Subcutaneous adipose tissue (tissue), 4 donors: Measurements from ENCODE around the gene TFR2. TPM values are rescaled to one million over a fixed set of nuclear protein-coding genes. Genes with fewer than 3 reads are reported as not detected.

Source experiments
- total RNA-seq, 4 donors: library from RNA; depleted of rRNA; stranded (reverse); fragments of >200 nt; gene quantifications; one replicate each; pipeline ENCODE4 v1.1.0, GENCODE V29; 2016
- TF ChIP-seq, protein P1 (sequence below): fragments of 450-650 bp; IDR thresholded peaks from one replicate; pipeline ENCODE4 v1.5.1; 2016; ENCODE audit warnings: low read depth, mild to moderate bottlenecking, control low read depth, antibody characterized with exemption, moderate library complexity

TFR2 gene
- total RNA-seq, 4 donors from 2014 or later = 0.49 to 0.94 (median 0.88) TPM; not detected in 1

DNA sequence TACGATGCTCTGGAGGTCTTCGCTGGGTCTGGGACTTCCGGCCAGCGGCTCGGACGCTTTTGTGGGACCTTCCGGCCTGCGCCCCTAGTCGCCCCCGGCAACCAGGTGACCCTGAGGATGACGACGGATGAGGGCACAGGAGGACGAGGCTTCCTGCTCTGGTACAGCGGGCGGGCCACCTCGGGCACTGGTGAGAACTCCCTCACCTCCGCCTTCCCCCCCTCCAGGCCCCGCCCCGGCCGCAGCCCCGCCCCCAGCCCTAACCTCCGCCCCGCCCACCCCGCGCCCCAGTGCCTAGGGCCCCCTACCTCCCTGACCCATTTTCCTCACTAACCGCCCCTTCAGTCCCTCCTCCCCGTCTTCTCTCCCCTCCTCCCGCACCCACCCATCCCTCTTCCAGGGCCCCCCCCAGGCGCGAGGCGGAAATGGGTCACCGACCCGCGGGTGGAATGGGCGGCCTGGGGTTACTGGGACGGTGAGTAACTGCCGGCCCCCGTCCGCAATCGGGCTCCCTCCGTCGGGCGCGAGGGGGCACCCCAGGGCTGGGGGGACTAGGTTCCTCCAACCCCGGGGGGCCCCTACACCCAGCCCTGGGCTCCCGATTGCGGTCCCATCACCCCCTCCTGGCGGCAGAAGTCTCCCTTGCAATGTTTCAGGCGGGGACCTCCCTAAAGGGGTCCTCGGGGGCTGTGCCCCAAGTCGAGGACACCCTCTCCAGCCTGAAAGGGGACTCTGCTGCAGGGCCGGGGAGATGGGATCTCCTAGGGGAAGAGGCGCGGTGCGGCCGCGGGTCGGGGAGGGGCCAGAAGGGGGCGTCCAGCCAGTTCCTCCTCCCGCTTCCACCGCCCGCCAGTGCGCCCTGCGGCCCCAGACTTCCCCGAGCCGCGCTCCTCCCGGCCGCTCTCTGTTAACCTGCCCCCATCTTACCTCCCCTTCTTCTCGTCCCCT, 37.0 kb downstream of the TFR2 start:
- TF ChIP-seq, protein P1, sequence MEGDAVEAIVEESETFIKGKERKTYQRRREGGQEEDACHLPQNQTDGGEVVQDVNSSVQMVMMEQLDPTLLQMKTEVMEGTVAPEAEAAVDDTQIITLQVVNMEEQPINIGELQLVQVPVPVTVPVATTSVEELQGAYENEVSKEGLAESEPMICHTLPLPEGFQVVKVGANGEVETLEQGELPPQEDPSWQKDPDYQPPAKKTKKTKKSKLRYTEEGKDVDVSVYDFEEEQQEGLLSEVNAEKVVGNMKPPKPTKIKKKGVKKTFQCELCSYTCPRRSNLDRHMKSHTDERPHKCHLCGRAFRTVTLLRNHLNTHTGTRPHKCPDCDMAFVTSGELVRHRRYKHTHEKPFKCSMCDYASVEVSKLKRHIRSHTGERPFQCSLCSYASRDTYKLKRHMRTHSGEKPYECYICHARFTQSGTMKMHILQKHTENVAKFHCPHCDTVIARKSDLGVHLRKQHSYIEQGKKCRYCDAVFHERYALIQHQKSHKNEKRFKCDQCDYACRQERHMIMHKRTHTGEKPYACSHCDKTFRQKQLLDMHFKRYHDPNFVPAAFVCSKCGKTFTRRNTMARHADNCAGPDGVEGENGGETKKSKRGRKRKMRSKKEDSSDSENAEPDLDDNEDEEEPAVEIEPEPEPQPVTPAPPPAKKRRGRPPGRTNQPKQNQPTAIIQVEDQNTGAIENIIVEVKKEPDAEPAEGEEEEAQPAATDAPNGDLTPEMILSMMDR = no peak

DNA sequence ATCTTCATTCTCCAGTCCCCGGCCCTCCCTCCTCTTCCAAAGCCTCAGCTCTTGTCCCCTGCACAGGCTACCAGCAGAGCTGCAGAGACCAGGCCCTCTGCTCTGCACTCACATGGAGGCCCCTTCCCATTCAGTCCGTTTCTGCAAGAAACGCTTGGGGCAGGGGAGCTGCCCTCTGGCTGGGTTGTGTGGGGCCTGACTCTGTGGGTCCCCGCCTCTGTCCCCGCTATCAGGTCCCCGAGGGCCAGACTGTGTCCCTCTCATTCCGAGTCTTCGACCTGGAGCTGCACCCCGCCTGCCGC, 37.7 kb downstream of the TFR2 start:
- TF ChIP-seq, protein P1 = no peak

DNA sequence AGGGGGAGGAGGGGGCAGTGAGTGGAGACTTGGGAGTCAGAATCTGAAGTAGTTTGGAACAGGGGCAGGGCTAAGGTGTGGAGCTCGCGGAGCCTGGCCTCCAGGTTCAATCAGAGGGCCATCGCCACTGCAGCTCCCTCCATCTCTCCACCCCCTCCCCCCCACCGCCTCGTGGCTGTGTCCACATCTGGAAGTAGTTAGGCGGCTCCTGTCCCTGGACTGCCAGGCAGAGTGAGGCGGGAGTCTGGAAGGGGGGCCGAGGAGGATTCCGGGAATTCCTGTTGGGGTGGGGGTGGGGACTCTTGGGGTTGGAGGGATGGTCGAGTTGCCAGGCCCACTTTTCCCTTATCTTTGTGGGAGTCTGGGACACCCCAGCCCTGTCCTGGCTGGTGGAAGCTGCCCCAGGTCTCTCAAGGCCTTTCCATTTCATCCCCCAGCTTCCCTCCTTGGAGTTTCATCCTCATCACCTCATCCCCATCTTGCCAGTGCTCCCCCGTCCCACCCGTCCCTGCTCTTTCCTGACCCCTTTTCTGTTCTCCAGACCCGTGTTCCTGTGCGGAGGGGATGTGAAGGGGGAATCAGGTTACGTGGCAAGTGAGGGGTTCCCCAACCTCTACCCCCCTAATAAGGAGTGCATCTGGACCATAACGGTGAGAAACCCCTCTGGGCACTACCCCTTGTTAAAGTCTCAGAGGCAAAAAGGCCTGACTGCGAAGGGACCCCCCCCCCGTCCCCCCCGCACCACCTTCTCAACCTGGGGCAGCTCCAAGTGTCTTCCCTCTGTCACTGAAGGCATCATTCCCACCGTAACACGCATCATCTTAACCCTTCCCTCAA, 38.2 kb downstream of the TFR2 start:
- TF ChIP-seq, protein P1 = no peak

GRCh38 chr7:100600730-100601038, 40.7 kb downstream of the TFR2 start:
- TF ChIP-seq, protein P1 = no peak

DNA sequence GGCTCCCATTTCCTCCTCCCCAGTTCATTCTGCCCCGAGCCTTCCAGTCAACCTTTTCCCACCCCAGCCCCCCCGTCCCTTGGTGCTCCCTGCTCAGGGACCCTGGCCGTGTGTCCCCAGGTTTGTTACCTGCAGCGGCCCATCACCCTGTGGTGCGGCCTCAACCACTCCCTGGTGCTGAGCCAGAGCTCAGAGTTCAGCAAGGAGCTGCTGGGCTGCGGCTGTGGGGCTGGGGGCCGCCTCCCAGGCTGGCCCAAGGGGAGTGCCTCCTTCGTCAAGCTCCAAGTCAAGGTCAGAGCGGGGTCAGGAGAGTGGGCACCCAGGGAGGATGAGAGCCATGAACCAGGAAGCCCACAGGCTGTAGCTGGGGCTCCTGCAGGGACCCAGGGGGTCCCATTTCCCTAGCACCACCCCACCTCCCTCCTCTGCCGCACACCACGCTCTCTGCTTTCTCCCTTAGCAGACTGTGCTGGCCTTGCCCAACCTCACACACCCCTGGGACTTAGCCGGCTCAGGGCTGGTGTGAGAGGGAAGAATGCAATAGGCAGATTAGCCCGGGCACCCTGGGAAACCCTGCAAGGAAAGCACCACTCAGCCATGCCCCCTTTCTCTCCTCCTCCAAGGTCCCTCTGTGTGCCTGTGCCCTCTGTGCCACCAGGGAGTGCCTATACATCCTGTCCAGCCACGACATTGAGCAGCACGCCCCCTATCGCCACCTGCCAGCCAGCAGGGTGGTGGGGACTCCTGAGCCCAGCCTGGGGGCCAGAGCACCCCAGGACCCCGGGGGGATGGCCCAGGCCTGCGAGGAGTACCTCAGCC, 41.2 kb downstream of the TFR2 start:
- TF ChIP-seq, protein P1 = no peak

DNA sequence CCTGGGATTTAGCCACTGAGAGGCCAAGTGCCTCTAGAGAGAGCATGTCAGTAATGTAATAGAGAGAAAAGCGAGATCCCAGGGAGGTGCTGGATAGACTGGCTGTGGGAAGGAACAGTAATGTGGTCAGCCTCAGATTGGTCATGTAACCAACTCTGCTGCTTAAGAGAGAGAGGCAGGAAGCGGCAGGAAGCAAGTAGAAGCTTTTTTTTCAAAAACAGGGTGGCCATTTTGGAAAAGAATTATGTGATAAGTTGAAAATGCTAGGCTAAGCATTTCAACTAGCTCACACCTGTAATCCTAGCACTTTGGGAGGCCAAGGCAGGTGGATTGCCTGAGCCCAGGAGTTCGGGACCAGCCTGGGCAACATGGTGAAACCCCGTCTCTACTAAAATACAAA, 42.9 kb downstream of the TFR2 start:
- TF ChIP-seq, protein P1 = no peak
